Astrocyte of the cerebellum (primary cell): ENCODE data around the gene RAP2B.

Experiments
- DNase-seq: peaks from one replicate; pipeline ENCODE4 v3.0.0-alpha.2; 2011; ENCODE audit warnings: low read depth
- H3K4me3 ChIP-seq: 2 replicates; pipeline ENCODE4 v1.5.1; 2011; ENCODE audit warnings: mild to moderate bottlenecking, low read depth, low read length, moderate library complexity
- CTCF ChIP-seq: IDR thresholded peaks from 2 replicates; pipeline ENCODE4 v1.5.1; 2012; ENCODE audit warnings: low read length, low read depth, moderate library complexity, mild to moderate bottlenecking; ENCODE audit errors: missing control alignments
- in situ Hi-C: cut with HindIII; loops from 2 replicates; pipeline ENCODE4 v1.10.0; 2017; ENCODE audit warnings: low sequenced_read_pairs

The RAP2B gene

GRCh38 chr3:153130312-153130977, 31.6 kb upstream of the RAP2B start:
- no peak for TF ChIP-seq CTCF
- in situ Hi-C loops, result no loop called here
- DNase-seq, result peak; percentile 36
- no peak overlapping the region for H3K4me3 ChIP-seq

- no peak for DNase-seq
- in situ Hi-C loops, result no loop called here
- H3K4me3 ChIP-seq, result no peak overlapping the region
- no peak for TF ChIP-seq CTCF
Observed at GRCh38 chr3:153137626-153138025, 24.4 kb upstream of the RAP2B start.

GRCh38 chr3:153138276-153139210, 23.5 kb upstream of the RAP2B start:
- DNase-seq, result peak; percentile 73
- in situ Hi-C loops, result no loop called here
- H3K4me3 ChIP-seq, result no peak overlapping the region
- TF ChIP-seq CTCF, result no peak

GRCh38 chr3:153142961-153143360, 19.1 kb upstream of the RAP2B start:
- no peak for TF ChIP-seq CTCF
- no peak overlapping the region for H3K4me3 ChIP-seq
- no peak for DNase-seq
- in situ Hi-C loops, result no loop called here

- in situ Hi-C loops, result no loop called here
- TF ChIP-seq CTCF, result no peak
- no peak for DNase-seq
- H3K4me3 ChIP-seq, result no peak overlapping the region
Observed at GRCh38 chr3:153144071-153144470, 18.0 kb upstream of the RAP2B start.

- no peak for TF ChIP-seq CTCF
- in situ Hi-C loops, result no loop called here
- no peak overlapping the region for H3K4me3 ChIP-seq
- no peak for DNase-seq
Observed at GRCh38 chr3:153144779-153145178, 17.2 kb upstream of the RAP2B start.
